Ishikawa (cell line): Measurements from ENCODE around the gene GINS2.

Experiments
- CEBPB ChIP-seq: IDR thresholded peaks from 2 replicates; pipeline ENCODE4 v1.6.1; 2012
- TAF1 ChIP-seq: IDR thresholded peaks from 2 replicates; pipeline ENCODE4 v1.6.1; 2012; ENCODE audit warnings: low read depth, mild to moderate bottlenecking
- YY1 ChIP-seq: IDR thresholded peaks from 2 replicates; pipeline ENCODE4 v1.6.1; 2012; ENCODE audit warnings: low read depth
- TF ChIP-seq, protein P1 (sequence below): IDR thresholded peaks from 2 replicates; pipeline ENCODE4 v1.6.1; 2012
- TF ChIP-seq, protein P2 (sequence below): IDR thresholded peaks from 2 replicates; pipeline ENCODE4 v1.6.1; 2012; ENCODE audit warnings: low read depth, mild to moderate bottlenecking

DNA sequence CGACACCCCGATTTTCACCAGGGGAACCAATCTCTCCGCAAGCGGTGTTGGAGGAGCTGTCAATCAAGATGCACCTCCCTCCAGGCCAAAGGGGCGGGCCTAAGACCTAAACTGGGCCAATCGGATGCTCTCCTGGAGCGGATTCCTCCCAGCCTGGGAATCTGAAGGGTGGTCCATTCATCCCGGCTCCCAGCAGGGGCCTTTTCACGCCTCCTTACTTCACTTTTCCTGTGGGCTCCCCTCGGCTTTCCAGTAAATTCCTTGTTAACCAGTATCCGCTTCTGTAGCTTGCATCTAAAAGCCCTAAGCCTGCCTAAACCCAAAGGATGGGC is 45.1 kb upstream of the GINS2 start:
- TF ChIP-seq TAF1 (no peak), YY1 (no peak), CEBPB (no peak)
- TF ChIP-seq, protein P1, sequence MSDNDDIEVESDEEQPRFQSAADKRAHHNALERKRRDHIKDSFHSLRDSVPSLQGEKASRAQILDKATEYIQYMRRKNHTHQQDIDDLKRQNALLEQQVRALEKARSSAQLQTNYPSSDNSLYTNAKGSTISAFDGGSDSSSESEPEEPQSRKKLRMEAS, result no peak
- TF ChIP-seq, protein P2, sequence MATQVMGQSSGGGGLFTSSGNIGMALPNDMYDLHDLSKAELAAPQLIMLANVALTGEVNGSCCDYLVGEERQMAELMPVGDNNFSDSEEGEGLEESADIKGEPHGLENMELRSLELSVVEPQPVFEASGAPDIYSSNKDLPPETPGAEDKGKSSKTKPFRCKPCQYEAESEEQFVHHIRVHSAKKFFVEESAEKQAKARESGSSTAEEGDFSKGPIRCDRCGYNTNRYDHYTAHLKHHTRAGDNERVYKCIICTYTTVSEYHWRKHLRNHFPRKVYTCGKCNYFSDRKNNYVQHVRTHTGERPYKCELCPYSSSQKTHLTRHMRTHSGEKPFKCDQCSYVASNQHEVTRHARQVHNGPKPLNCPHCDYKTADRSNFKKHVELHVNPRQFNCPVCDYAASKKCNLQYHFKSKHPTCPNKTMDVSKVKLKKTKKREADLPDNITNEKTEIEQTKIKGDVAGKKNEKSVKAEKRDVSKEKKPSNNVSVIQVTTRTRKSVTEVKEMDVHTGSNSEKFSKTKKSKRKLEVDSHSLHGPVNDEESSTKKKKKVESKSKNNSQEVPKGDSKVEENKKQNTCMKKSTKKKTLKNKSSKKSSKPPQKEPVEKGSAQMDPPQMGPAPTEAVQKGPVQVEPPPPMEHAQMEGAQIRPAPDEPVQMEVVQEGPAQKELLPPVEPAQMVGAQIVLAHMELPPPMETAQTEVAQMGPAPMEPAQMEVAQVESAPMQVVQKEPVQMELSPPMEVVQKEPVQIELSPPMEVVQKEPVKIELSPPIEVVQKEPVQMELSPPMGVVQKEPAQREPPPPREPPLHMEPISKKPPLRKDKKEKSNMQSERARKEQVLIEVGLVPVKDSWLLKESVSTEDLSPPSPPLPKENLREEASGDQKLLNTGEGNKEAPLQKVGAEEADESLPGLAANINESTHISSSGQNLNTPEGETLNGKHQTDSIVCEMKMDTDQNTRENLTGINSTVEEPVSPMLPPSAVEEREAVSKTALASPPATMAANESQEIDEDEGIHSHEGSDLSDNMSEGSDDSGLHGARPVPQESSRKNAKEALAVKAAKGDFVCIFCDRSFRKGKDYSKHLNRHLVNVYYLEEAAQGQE, result no peak
